T-helper 22 cell (primary cell): ENCODE measurements around the gene CCDC33.

ENCODE experiments used
- DNase-seq: peaks from one replicate; pipeline ENCODE4 v3.0.0-alpha.2; 2020; ENCODE audit warnings: low read depth

The CCDC33 gene

GRCh38 chr15:74258456-74259291, 22.5 kb downstream of the CCDC33 start:
- DNase-seq, result no peak

GRCh38 chr15:74259292-74259648, 23.1 kb downstream of the CCDC33 start:
- no peak for DNase-seq

- DNase-seq, result no peak
These were observed 23.9 kb downstream of the CCDC33 start for GRCh38 chr15:74259821-74260607.

DNA sequence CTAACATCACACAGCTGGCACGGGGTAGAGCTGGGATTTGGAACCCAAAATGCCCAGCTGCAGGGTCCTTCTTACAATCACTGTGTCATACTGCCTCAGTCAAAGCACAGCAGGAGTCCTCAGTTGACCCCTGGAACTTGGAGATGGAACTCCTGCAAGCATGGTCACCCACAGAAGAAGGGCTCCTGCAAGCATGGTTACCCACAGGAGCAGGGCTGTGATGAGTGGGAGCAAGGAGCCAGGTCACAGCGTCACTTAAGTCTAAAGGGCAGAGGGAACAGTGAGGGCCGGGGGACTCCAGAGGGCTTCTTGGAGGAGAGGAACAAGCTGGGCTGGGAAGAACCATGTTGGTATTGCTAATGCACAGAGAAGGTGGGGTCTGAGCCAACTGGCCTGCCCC, 24.9 kb downstream of the CCDC33 start:
- no peak for DNase-seq

DNA sequence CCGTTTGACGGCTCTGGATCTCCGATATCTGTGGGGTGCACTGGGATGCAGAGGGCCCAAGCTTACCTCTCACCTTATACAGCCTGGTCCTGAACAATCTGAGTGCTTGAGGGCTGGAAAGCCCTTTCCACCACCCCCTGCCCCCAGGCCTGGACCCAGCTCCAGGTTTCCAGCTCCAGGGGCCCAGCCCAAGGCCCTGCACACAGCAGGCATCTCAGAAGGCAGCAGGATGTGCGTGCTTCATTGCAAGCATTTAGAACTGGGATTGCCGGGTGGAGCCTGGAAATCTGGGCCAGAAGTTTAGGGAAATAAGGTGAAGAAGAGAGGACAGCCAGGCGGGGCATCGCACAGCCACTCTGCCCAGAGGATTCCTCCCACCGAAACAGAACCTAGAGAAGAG, 25.6 kb downstream of the CCDC33 start:
- DNase-seq, result no peak

GRCh38 chr15:74262151-74262550, 26.0 kb downstream of the CCDC33 start:
- no peak for DNase-seq

- DNase-seq, result no peak
These were observed 26.5 kb downstream of the CCDC33 start for GRCh38 chr15:74262625-74263024.

DNA sequence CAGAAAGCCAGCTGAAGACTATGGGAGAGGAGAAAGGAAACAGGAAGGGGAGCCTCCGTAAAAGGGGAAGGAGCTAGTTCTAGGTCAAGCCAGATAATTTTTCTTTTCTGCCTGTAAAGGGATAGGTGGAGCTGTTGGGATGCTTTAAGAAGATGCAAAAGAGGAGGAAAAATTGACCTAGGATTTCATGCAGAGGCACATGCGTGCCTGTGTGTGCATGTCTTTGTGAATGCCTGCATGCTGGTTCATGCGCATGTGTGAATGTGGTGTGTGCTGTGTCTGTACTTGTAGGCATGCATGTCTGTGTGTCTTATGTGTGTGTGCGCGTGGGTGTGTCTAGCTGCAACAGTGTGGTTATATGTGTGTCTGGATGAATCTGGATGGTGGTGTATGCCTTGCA, 27.3 kb downstream of the CCDC33 start:
- DNase-seq, result no peak

DNA sequence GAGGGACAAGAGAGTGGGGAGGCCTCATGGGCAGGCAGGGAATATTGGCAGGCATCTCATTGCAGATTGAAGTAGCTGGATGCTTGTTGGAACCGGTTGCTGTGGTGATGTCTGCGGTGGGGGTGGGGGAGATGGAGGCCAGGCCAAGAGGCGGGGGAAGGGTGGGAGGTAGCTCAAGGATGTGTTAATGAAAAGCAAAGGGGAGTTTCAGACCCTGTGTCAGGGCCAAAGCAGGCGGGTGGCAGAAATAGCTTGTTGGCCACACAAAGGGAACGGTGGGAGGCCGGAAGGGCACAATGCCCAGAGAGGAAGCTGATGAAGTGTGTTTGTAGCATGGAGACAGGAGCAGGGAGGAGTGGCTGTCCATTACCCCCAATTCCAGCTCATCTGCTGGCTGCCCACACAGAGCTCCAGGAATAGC, 28.0 kb downstream of the CCDC33 start:
- no peak for DNase-seq

- DNase-seq, result no peak
These were observed 29.0 kb downstream of the CCDC33 start for GRCh38 chr15:74265046-74265639.

GRCh38 chr15:74268020-74268419, 31.9 kb downstream of the CCDC33 start:
- DNase-seq, result no peak

DNA sequence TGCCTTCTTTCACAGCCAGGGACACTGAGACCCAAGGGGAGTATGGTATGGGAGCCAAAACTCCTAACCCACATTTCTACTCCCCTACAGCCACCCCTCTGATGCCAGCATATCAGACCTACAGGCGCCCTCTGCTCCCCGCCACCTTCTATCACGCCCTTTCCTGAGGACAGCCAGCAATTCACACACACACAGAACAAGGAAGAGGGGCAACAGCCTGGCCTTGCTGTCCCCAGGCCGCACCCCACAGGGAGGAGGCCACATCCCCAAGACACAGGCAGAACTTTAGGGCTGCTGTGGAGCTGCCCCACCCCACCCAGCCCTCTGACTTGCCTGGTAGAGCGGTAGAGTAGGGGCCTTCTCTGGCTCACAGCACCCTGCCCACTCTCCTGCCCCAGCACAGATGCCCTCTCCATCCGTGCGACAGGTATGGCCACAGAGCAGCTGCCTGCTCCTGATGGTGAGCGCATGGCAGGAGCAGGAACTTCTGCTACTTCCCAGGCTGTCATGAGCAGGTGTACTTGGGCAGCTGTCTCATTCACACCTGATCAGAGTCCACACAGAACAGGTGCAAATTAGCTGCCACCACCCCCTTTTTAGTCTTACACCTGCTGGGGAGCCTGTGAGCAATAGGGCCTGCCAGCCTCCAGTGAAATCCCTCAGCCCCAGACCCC, 33.4 kb downstream of the CCDC33 start:
- no peak for DNase-seq

GRCh38 chr15:74270155-74270554, 34.0 kb downstream of the CCDC33 start:
- DNase-seq, result no peak

- no peak for DNase-seq
These were observed 34.9 kb downstream of the CCDC33 start for GRCh38 chr15:74270854-74271520.

- no peak for DNase-seq
These were observed 36.7 kb downstream of the CCDC33 start for GRCh38 chr15:74272812-74273211.

DNA sequence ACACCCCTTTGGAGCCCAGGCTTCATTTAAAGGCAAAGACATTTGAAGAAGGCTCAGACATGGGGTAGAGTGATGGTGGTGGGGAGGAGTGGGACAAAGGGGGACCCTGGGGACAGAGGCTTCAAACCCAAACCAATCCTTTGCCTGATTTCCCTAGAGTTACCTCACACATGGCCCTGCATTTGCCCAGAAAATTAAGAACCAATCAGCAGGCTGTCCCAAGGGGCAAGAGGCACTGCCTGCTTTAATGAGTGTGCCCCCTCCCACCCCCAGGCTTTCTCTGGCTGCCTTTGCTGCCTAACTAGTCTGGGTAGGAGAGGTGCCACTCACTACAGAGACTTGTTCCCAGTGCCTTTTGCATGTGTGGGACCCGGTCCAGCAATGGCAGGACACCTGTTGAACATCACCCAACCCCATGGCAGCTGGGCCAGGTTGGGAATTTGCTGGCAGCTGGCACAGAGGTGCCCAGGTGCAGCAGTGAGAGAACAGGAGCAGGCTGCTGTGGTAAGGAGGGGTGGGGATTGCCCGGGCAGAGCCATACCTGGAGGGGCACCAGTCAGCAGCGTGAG, 38.4 kb downstream of the CCDC33 start:
- no peak for DNase-seq

- no peak for DNase-seq
These were observed 39.8 kb downstream of the CCDC33 start for GRCh38 chr15:74275957-74276356.

- DNase-seq, result no peak
These were observed 40.4 kb downstream of the CCDC33 start for GRCh38 chr15:74276560-74276959.

DNA sequence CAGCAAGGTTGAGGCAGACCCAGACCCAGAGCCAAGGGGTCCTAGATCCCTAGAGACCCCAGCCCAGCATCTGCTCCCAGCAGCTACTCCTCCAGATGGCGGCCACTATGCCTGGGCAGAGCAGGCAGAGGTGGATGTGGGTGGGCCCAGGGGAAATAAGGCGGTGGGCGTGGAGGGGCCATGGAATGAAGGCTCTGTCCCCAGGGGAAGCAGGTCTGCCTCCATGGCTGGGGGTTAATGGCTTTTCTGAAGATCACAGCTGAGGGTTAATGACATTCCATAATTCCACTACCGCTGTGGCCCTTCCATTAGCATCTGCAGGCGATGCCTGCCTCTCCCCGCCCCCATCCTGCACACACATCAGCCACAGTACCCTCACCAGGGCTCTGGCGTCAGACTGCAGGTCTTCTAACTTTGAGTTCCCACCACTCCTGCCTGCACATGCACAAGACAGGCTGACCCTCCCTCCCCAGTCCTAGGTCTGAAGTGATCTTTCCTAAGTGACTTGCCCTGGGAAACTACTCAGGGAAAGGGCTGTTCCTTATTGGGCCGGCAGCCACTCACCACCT, 41.2 kb downstream of the CCDC33 start:
- no peak for DNase-seq

DNA sequence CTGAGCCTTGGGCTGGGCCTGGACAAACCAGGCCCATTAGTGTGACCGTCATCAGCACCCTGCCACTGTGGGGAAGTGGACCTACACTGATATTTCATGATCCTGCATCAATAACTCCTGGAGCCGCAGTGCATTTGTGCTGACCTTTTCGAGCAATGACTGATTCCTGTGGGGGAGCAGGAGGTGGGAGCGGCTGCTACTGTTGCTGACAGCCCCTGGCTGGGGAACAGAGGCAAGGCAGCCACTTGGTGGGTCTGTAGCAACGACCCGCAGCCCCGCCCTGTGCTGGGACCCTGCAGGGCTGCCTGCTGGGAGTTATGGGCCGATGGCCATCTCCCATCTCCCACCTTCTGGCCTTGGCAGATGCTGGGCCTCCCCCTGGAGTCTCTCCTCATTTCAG, 42.1 kb downstream of the CCDC33 start:
- no peak for DNase-seq
